ENCODE measurements around the gene CKAP4.

DNA sequence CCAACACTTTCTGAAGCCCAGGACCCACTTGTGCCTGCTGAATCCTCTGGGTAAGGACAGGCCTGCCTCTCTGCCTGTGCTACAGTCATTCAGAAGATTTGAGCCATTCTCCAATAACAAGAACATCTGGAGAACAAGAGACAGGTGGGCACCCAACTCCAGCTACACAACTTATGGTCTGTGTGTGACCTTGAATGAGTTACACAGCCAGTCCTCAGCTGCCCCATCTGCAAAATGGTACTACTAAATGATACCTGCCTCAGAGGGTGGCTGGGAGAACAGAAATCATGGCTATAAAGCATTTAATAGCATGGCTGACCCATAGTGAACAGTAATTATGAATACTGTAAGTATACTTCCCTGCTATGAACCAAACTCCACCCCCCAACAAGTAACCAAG is 4.2 kb downstream of the CKAP4 start:
- TF ChIP-seq EZH2 (IDR thresholded peaks at IDR 0.05; ENCODE audit: low read depth, unreplicated experiment) (no peak), POLR2AphosphoS5 (IDR thresholded peaks at IDR 0.05; ENCODE audit: low read depth) (no peak)
- TF ChIP-seq, protein P1, sequence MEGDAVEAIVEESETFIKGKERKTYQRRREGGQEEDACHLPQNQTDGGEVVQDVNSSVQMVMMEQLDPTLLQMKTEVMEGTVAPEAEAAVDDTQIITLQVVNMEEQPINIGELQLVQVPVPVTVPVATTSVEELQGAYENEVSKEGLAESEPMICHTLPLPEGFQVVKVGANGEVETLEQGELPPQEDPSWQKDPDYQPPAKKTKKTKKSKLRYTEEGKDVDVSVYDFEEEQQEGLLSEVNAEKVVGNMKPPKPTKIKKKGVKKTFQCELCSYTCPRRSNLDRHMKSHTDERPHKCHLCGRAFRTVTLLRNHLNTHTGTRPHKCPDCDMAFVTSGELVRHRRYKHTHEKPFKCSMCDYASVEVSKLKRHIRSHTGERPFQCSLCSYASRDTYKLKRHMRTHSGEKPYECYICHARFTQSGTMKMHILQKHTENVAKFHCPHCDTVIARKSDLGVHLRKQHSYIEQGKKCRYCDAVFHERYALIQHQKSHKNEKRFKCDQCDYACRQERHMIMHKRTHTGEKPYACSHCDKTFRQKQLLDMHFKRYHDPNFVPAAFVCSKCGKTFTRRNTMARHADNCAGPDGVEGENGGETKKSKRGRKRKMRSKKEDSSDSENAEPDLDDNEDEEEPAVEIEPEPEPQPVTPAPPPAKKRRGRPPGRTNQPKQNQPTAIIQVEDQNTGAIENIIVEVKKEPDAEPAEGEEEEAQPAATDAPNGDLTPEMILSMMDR (conservative IDR thresholded peaks at IDR 0.05; ENCODE audit: low read depth in 2 of 2), result no peak
- TF ChIP-seq, protein P2, sequence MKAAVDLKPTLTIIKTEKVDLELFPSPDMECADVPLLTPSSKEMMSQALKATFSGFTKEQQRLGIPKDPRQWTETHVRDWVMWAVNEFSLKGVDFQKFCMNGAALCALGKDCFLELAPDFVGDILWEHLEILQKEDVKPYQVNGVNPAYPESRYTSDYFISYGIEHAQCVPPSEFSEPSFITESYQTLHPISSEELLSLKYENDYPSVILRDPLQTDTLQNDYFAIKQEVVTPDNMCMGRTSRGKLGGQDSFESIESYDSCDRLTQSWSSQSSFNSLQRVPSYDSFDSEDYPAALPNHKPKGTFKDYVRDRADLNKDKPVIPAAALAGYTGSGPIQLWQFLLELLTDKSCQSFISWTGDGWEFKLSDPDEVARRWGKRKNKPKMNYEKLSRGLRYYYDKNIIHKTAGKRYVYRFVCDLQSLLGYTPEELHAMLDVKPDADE (IDR thresholded peaks at IDR 0.05), result no peak
- TF ChIP-seq, protein P3, sequence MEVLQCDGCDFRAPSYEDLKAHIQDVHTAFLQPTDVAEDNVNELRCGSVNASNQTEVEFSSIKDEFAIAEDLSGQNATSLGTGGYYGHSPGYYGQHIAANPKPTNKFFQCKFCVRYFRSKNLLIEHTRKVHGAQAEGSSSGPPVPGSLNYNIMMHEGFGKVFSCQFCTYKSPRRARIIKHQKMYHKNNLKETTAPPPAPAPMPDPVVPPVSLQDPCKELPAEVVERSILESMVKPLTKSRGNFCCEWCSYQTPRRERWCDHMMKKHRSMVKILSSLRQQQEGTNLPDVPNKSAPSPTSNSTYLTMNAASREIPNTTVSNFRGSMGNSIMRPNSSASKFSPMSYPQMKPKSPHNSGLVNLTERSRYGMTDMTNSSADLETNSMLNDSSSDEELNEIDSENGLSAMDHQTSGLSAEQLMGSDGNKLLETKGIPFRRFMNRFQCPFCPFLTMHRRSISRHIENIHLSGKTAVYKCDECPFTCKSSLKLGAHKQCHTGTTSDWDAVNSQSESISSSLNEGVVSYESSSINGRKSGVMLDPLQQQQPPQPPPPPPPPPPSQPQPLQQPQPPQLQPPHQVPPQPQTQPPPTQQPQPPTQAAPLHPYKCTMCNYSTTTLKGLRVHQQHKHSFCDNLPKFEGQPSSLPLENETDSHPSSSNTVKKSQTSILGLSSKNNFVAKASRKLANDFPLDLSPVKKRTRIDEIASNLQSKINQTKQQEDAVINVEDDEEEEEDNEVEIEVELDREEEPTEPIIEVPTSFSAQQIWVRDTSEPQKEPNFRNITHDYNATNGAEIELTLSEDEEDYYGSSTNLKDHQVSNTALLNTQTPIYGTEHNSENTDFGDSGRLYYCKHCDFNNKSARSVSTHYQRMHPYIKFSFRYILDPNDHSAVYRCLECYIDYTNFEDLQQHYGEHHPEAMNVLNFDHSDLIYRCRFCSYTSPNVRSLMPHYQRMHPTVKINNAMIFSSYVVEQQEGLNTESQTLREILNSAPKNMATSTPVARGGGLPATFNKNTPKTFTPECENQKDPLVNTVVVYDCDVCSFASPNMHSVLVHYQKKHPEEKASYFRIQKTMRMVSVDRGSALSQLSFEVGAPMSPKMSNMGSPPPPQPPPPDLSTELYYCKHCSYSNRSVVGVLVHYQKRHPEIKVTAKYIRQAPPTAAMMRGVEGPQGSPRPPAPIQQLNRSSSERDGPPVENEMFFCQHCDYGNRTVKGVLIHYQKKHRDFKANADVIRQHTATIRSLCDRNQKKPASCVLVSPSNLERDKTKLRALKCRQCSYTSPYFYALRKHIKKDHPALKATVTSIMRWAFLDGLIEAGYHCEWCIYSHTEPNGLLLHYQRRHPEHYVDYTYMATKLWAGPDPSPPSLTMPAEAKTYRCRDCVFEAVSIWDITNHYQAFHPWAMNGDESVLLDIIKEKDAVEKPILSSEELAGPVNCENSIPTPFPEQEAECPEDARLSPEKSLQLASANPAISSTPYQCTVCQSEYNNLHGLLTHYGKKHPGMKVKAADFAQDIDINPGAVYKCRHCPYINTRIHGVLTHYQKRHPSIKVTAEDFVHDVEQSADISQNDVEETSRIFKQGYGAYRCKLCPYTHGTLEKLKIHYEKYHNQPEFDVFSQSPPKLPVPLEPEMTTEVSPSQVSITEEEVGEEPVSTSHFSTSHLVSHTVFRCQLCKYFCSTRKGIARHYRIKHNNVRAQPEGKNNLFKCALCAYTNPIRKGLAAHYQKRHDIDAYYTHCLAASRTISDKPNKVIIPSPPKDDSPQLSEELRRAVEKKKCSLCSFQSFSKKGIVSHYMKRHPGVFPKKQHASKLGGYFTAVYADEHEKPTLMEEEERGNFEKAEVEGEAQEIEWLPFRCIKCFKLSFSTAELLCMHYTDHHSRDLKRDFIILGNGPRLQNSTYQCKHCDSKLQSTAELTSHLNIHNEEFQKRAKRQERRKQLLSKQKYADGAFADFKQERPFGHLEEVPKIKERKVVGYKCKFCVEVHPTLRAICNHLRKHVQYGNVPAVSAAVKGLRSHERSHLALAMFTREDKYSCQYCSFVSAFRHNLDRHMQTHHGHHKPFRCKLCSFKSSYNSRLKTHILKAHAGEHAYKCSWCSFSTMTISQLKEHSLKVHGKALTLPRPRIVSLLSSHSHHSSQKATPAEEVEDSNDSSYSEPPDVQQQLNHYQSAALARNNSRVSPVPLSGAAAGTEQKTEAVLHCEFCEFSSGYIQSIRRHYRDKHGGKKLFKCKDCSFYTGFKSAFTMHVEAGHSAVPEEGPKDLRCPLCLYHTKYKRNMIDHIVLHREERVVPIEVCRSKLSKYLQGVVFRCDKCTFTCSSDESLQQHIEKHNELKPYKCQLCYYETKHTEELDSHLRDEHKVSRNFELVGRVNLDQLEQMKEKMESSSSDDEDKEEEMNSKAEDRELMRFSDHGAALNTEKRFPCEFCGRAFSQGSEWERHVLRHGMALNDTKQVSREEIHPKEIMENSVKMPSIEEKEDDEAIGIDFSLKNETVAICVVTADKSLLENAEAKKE (CRISPR knock-in tag; IDR thresholded peaks at IDR 0.05), result no peak
